Epithelial cell of proximal tubule (primary cell): ENCODE data around the gene TMEM132E. TPM values are rescaled to one million over a fixed set of nuclear protein-coding genes. Genes with fewer than 3 reads are reported as not detected.

Experiments
- DNase-seq: peaks from one replicate; pipeline ENCODE4 v3.0.0-alpha.2; 2011; ENCODE audit warnings: low read depth
- H3K4me3 ChIP-seq: 2 replicates; pipeline ENCODE4 v1.5.1; 2011; ENCODE audit warnings: low read depth, mild to moderate bottlenecking, low read length
- CTCF ChIP-seq: conservative IDR thresholded peaks from 2 replicates; pipeline ENCODE4 v1.5.1; 2012; ENCODE audit warnings: low read depth, mild to moderate bottlenecking, low read length
- total RNA-seq: library from RNA; depleted of rRNA; stranded (reverse); fragments of >200 nt; gene quantifications from 2 replicates; pipeline ENCODE4 v1.2.3, GENCODE V29; 2015

TMEM132E gene
- total RNA-seq, 1 donor from 2014 or later, result not detected

GRCh38 chr17:34633351-34633750, 54.0 kb downstream of the TMEM132E start:
- no peak for DNase-seq
- H3K4me3 ChIP-seq, result no peak overlapping the region
- no peak for TF ChIP-seq CTCF

GRCh38 chr17:34633760-34634159, 54.4 kb downstream of the TMEM132E start:
- DNase-seq, result no peak
- no peak for TF ChIP-seq CTCF
- no peak overlapping the region for H3K4me3 ChIP-seq

GRCh38 chr17:34634551-34635160, 55.3 kb downstream of the TMEM132E start:
- no peak for TF ChIP-seq CTCF
- DNase-seq, result no peak

GRCh38 chr17:34635876-34636275, 56.5 kb downstream of the TMEM132E start:
- no peak overlapping the region for H3K4me3 ChIP-seq
- no peak for DNase-seq
- no peak for TF ChIP-seq CTCF

More at GRCh38 chr17:34634551-34635160, 55.3 kb downstream of the TMEM132E start:
- no peak overlapping the region for H3K4me3 ChIP-seq

GRCh38 chr17:34637041-34637547, 57.7 kb downstream of the TMEM132E start:
- no peak for TF ChIP-seq CTCF
- DNase-seq, result no peak
- no peak overlapping the region for H3K4me3 ChIP-seq

GRCh38 chr17:34637548-34638525, 58.5 kb downstream of the TMEM132E start:
- no peak overlapping the region for H3K4me3 ChIP-seq
- peak; percentile 80 for TF ChIP-seq CTCF

More at GRCh38 chr17:34637548-34638525, 58.5 kb downstream of the TMEM132E start:
- no peak for DNase-seq
